Right lobe of liver (tissue), 4 donors: ENCODE measurements around the gene ZNF814.

Experiments
- POLR2A ChIP-seq: fragments of 450-650 bp; IDR thresholded peaks from one replicate; pipeline ENCODE4 v1.6.1; 2017; ENCODE audit warnings: antibody characterized with exemption, mild to moderate bottlenecking
- TF ChIP-seq, protein P1 (sequence below), 4 donors: fragments of 200-600 bp in 3 of 4; fragments of 450-650 bp in 1 of 4; IDR thresholded peaks; one replicate each; pipeline versions ENCODE4 v1.5.1 to v1.8.0; 2016 to 2022; ENCODE audit warnings: antibody characterized with exemption in 4 of 4, mild to moderate bottlenecking in 2 of 4
- donor health status: DM: no; HTN: no; CAD: no.
- donor health status: DM: no; HTN: no; CAD: no.
- donor health status: DM: no; HTN: yes; CAD: no.

DNA sequence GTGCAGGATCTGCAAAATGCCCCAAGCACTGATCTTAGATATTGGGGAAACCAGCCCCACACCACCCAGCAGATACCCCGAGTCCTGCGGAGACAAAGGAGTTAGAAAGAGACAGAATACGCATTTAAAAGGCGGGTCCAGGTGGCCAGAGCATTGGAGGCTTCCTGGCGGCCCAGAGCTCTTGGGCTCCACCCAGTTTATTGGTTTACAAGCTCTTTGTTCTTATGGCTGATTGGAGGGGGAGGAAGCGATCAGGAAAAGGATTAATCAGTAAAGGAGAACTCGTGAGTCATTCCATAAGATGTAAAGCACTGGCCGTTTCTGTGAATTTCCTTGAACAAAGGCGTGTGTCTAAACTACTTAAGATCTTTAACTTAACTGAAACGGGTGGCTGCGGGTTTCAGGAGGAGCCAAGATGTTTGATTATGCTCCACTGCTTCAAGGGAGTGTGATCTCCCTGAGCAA, 38.3 kb downstream of the ZNF814 start:
- TF ChIP-seq, protein P1, sequence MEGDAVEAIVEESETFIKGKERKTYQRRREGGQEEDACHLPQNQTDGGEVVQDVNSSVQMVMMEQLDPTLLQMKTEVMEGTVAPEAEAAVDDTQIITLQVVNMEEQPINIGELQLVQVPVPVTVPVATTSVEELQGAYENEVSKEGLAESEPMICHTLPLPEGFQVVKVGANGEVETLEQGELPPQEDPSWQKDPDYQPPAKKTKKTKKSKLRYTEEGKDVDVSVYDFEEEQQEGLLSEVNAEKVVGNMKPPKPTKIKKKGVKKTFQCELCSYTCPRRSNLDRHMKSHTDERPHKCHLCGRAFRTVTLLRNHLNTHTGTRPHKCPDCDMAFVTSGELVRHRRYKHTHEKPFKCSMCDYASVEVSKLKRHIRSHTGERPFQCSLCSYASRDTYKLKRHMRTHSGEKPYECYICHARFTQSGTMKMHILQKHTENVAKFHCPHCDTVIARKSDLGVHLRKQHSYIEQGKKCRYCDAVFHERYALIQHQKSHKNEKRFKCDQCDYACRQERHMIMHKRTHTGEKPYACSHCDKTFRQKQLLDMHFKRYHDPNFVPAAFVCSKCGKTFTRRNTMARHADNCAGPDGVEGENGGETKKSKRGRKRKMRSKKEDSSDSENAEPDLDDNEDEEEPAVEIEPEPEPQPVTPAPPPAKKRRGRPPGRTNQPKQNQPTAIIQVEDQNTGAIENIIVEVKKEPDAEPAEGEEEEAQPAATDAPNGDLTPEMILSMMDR (IDR thresholded peaks at IDR 0.05), result no peak
- TF ChIP-seq POLR2A, result no peak
